ENCODE results near the gene BRDT. TPM values are rescaled to one million over a fixed set of nuclear protein-coding genes. Genes with fewer than 3 reads are reported as not detected.
"Not testable (repeated sequence)": the region's sequence is repeated elsewhere in the genome, so short reads cannot be mapped to it uniquely, and the experiment has no call there.

BRDT gene
- total RNA-seq, 1 donor from 2014 or later, result not detected

DNA sequence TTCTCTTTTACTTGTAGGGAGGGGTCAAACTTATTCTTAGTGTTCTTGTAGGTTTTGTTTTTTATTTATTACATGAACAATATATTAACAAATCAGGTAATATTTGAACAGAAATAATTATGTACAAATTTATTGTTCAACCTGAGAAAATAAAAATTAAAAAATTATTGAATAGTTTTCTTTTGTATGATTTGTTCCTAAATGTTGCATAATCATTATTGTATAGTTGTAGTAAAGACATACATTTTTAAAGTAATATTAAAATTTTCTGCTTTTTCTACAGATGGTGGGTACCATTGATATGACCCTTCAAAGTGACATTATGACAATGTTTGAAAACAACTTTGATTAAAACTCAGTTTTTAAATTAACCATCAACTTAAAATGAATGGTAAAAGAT is 64.7 kb downstream of the BRDT start:
- no peak for ATAC-seq
- intact Hi-C loops (cut with DNase I), result no loop called here

DNA sequence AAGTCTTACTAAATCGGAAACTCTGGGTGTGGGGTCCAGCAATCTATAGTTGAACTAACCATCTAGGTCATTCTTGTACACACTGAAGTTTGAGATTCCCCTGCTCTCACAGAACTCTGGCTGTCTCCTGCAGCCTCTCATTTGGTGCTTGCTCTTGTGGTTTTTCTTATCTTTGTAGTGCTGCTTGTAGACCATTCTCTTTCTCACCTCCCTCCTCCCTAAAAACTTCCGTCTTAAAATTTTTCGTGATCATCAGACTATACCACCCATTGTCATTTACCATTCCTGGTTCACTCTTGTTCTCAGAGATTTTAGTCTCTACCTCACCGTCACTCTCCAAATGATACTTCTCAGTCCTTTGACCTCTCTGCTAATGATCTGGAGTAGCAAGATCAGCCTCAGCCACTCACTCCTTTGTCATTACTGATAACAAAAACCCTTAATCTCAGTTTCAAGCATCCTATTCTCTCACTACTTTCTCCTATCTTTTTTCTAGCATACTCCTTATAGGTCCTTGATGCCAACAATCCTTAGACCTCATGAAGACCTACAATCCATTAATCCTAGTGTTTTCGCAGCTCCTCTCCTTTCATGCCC is 67.6 kb downstream of the BRDT start:
- TF ChIP-seq, protein P1, sequence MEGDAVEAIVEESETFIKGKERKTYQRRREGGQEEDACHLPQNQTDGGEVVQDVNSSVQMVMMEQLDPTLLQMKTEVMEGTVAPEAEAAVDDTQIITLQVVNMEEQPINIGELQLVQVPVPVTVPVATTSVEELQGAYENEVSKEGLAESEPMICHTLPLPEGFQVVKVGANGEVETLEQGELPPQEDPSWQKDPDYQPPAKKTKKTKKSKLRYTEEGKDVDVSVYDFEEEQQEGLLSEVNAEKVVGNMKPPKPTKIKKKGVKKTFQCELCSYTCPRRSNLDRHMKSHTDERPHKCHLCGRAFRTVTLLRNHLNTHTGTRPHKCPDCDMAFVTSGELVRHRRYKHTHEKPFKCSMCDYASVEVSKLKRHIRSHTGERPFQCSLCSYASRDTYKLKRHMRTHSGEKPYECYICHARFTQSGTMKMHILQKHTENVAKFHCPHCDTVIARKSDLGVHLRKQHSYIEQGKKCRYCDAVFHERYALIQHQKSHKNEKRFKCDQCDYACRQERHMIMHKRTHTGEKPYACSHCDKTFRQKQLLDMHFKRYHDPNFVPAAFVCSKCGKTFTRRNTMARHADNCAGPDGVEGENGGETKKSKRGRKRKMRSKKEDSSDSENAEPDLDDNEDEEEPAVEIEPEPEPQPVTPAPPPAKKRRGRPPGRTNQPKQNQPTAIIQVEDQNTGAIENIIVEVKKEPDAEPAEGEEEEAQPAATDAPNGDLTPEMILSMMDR (IDR thresholded peaks at IDR 0.05), result no peak
- Histone ChIP-seq H3K4me3 (no peak overlapping the region), H3K27me3 (ENCODE audit: low read depth) (no peaks in the 10 kb centered on the region), H3K9me3 (no peaks in the 10 kb centered on the region), H3K4me1 (no peaks in the 10 kb centered on the region), H3K27ac (no peak overlapping the region), H3K36me3 (no peaks in the 10 kb centered on the region)
- intact Hi-C loops (cut with DNase I), result no loop called here
- no peak for ATAC-seq
- DNase-seq, result no peak

More for the DNA sequence above, 64.7 kb downstream of the BRDT start:
- DNase-seq, result no peak
- no peaks in the 10 kb centered on the region for H3K4me1 ChIP-seq
- TF ChIP-seq, protein P1 (IDR thresholded peaks at IDR 0.05), result no peak
- H3K27ac ChIP-seq, result no peak overlapping the region
- no peak overlapping the region for H3K4me3 ChIP-seq
- H3K36me3 ChIP-seq, result no peaks in the 10 kb centered on the region
- no peaks in the 10 kb centered on the region for H3K27me3 ChIP-seq (ENCODE audit: low read depth)
- no peaks in the 10 kb centered on the region for H3K9me3 ChIP-seq

DNA sequence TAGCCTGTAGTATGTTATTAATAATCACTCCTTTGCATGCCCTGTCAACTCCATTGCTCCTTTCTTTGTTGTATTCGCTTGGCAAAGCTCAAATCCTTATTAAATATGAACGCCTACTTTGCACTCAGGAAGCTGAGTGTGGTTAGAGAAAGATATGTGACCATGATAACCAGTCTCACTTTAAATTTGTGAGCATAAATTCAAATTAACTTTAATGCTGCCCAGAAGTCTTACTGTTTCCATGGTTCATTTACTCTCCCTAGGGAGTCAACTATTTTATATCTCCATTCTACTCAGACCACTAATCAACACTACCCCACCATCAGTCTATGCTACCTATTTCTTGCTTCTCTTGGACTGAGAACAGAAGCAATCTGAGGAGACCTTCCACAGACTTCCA is 68.5 kb downstream of the BRDT start:
- TF ChIP-seq, protein P1 (IDR thresholded peaks at IDR 0.05), result no peak
- no peaks in the 10 kb centered on the region for H3K27me3 ChIP-seq (ENCODE audit: low read depth)
- H3K9me3 ChIP-seq, result no peaks in the 10 kb centered on the region
- DNase-seq (no peak), ATAC-seq (no peak)
- H3K36me3 ChIP-seq, result no peaks in the 10 kb centered on the region
- no peak overlapping the region for H3K4me3 ChIP-seq
- no peak overlapping the region for H3K27ac ChIP-seq
- no peaks in the 10 kb centered on the region for H3K4me1 ChIP-seq
- intact Hi-C loops (cut with DNase I), result no loop called here

DNA sequence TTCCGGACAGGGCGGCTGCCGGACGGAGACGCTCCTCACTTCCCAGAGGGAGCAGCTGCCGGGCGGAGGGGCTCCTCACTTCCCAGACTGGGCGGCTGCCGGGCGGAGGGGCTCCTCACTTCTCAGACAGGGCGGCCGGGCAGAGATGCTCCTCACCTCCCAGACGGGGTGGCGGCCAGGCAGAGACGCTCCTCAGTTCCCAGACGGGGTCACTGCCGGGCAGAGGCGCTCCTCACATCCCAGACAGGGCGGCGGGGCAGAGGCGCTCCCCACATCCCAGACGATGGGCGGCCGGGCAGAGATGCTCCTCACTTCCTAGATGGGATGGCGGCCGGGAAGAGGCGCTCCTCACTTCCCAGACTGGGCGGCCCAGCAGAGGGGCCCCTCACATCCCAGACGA is 76.8 kb downstream of the BRDT start:
- H3K27ac ChIP-seq; ATAC-seq; DNase-seq; intact Hi-C loops (cut with DNase I); H3K4me1 ChIP-seq; H3K4me3 ChIP-seq; H3K9me3 ChIP-seq; H3K36me3 ChIP-seq: not testable (repeated sequence)
- peaks cover 11% of the 10 kb centered on the region for H3K27me3 ChIP-seq (ENCODE audit: low read depth)

DNA sequence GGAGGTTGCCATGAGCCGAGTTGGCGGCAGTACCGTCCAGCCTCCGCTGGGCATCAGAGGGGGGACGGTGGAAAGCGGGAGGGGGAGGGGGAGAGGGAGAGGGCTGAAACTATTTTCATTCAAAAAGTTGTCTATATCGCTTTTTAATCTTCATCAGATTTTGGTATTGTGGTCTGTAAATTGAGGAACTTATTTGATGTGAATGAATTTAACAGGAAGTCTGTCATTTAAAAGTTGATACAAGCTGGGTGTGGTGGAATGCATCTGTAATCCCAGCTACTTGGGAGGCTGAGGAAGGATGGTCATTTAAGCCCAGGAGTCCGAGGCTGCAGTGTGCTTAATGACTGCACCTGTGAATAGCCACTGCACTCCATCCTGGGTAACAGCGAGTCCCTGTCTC is 77.6 kb downstream of the BRDT start:
- TF ChIP-seq, protein P1 (IDR thresholded peaks at IDR 0.05), result no peak
- H3K4me3 ChIP-seq, result no peak overlapping the region
- no peak for ATAC-seq
- peaks cover 11% of the 10 kb centered on the region for H3K27me3 ChIP-seq (ENCODE audit: low read depth)
- H3K9me3 ChIP-seq, result no peaks in the 10 kb centered on the region
- no peak overlapping the region for H3K27ac ChIP-seq
- peaks cover 3% of the 10 kb centered on the region for H3K4me1 ChIP-seq
- no peak for DNase-seq
- intact Hi-C loops (cut with DNase I), result no loop called here
- H3K36me3 ChIP-seq, result no peaks in the 10 kb centered on the region

DNA sequence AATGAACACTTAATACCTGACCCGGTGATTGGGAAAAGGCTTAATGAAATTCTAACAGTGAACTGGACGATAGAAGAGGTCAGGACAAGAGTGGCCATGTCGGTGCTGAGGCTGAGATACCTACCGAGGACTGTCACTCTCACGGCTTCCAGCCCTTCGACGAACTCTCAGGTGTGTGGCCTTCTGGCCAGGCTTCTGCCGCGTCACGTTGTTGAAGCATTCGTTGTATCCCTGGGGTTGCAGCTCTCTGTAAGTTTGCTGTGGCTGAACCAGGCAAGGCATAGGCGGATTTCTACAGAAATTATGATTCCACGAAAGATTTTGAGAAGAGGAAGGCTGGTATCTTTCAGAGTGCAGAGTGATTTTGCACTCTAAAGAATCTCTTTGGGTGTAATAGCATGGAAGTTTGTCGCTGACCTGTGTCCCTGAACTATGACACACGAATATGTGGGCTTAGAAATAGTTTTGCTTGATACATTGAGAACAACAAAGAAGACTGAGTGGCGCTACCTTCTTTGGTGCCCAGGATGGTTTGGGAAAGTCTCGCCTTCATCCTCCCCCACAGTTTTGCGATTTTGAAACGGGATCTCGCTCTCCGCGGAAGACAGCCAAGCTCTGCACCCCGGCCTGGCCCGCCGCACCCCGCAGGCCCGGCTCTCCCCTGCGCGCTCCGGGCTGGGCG is 80.2 kb downstream of the BRDT start:
- intact Hi-C loops (cut with DNase I), result no loop called here
- H3K9me3 ChIP-seq, result no peaks in the 10 kb centered on the region
- DNase-seq (no peak), ATAC-seq (no peak)
- TF ChIP-seq, protein P1 (IDR thresholded peaks at IDR 0.05), result no peak
- no peaks in the 10 kb centered on the region for H3K36me3 ChIP-seq
- peaks cover 11% of the 10 kb centered on the region for H3K27me3 ChIP-seq (ENCODE audit: low read depth)
- H3K4me3 ChIP-seq, result peak overlapping the region; percentile 60
- no peak overlapping the region for H3K27ac ChIP-seq
- peaks cover 3% of the 10 kb centered on the region for H3K4me1 ChIP-seq
